ENCODE data around the gene HBM. TPM values are rescaled to one million over a fixed set of nuclear protein-coding genes. Genes with fewer than 3 reads are reported as not detected.

Gene HBM
- total RNA-seq, 1 experiment from 2014 or later = not detected

- Mint-ChIP-seq H3K27me3 (ENCODE audit: insufficient read depth, unreplicated experiment) (no peaks in the 10 kb centered on the region), H3K9me3 (ENCODE audit: unreplicated experiment) (no peaks in the 10 kb centered on the region), H3K36me3 (ENCODE audit: insufficient read depth, unreplicated experiment) (peaks cover 14% of the 10 kb centered on the region), H3K4me3 (ENCODE audit: unreplicated experiment) (no peak overlapping the region), H3K4me1 (ENCODE audit: low read depth, unreplicated experiment) (no peaks in the 10 kb centered on the region), H3K27ac (ENCODE audit: unreplicated experiment) (no peak overlapping the region)
- intact Hi-C loops (cut with micrococcal nuclease; ENCODE audit: unreplicated experiment) = no loop called here
- Histone ChIP-seq H3K4me3 (ENCODE audit: low read depth, low read length) (no peak overlapping the region), H3K27me3 (replicated peaks; ENCODE audit: control insufficient read depth, insufficient read depth, low read length) (no peaks in the 10 kb centered on the region), H3K36me3 (ENCODE audit: control insufficient read depth, insufficient read depth, low read length) (no peaks in the 10 kb centered on the region), H3K4me1 (no peaks in the 10 kb centered on the region), H3K9me3 (no peaks in the 10 kb centered on the region)
- BruUV-seq (replicated peaks) = no TSS peak
- POLR2A ChIA-PET = no interaction called here
- no peak for DNase-seq
- TF ChIP-seq CTCF (IDR thresholded peaks at IDR 0.05; ENCODE audit: insufficient read depth in 1 of 2, low read depth in 1 of 2, low read length in 1 of 2, severe bottlenecking in 1 of 2, unreplicated experiment in 1 of 2) = no peak
- CTCF ChIA-PET = interaction anchor here (1.6 kb wide), 1 partner anchor 18 kb away, joined by 4 read pairs; no protein-coding TSS in a partner anchor
Measured at GRCh38 chr16:125011-125410, 40.8 kb upstream of the HBM start.

GRCh38 chr16:129075-129474 lies 36.7 kb upstream of the HBM start:
- Histone ChIP-seq H3K9me3 (no peaks in the 10 kb centered on the region), H3K27me3 (replicated peaks; ENCODE audit: control insufficient read depth, insufficient read depth, low read length) (no peaks in the 10 kb centered on the region), H3K36me3 (ENCODE audit: control insufficient read depth, insufficient read depth, low read length) (no peaks in the 10 kb centered on the region), H3K4me3 (ENCODE audit: low read depth, low read length) (no peak overlapping the region), H3K4me1 (no peaks in the 10 kb centered on the region)
- intact Hi-C loops (cut with micrococcal nuclease; ENCODE audit: unreplicated experiment) = no loop called here
- BruUV-seq (replicated peaks) = no TSS peak
- Mint-ChIP-seq H3K27ac (ENCODE audit: unreplicated experiment) (no peak overlapping the region), H3K27me3 (ENCODE audit: insufficient read depth, unreplicated experiment) (no peaks in the 10 kb centered on the region), H3K4me3 (ENCODE audit: unreplicated experiment) (no peak overlapping the region), H3K36me3 (ENCODE audit: insufficient read depth, unreplicated experiment) (no peaks in the 10 kb centered on the region), H3K4me1 (ENCODE audit: low read depth, unreplicated experiment) (no peaks in the 10 kb centered on the region), H3K9me3 (ENCODE audit: unreplicated experiment) (no peaks in the 10 kb centered on the region)
- POLR2A ChIA-PET = no interaction called here
- TF ChIP-seq CTCF (IDR thresholded peaks at IDR 0.05; ENCODE audit: insufficient read depth in 1 of 2, low read depth in 1 of 2, low read length in 1 of 2, severe bottlenecking in 1 of 2, unreplicated experiment in 1 of 2) = no peak
- CTCF ChIA-PET = no interaction called here
- no peak for DNase-seq

GRCh38 chr16:130533-131173 lies 35.1 kb upstream of the HBM start:
- intact Hi-C loops (cut with micrococcal nuclease; ENCODE audit: unreplicated experiment) = no loop called here
- TF ChIP-seq CTCF (IDR thresholded peaks at IDR 0.05; ENCODE audit: insufficient read depth in 1 of 2, low read depth in 1 of 2, low read length in 1 of 2, severe bottlenecking in 1 of 2, unreplicated experiment in 1 of 2) = no peak
- no peak for DNase-seq
- Histone ChIP-seq H3K4me3 (ENCODE audit: low read depth, low read length) (no peak overlapping the region), H3K4me1 (no peaks in the 10 kb centered on the region), H3K36me3 (ENCODE audit: control insufficient read depth, insufficient read depth, low read length) (no peaks in the 10 kb centered on the region), H3K9me3 (no peaks in the 10 kb centered on the region), H3K27me3 (replicated peaks; ENCODE audit: control insufficient read depth, insufficient read depth, low read length) (no peaks in the 10 kb centered on the region)
- Mint-ChIP-seq H3K4me1 (ENCODE audit: low read depth, unreplicated experiment) (no peaks in the 10 kb centered on the region), H3K36me3 (ENCODE audit: insufficient read depth, unreplicated experiment) (no peaks in the 10 kb centered on the region), H3K9me3 (ENCODE audit: unreplicated experiment) (no peaks in the 10 kb centered on the region), H3K27ac (ENCODE audit: unreplicated experiment) (no peak overlapping the region), H3K4me3 (ENCODE audit: unreplicated experiment) (no peak overlapping the region), H3K27me3 (ENCODE audit: insufficient read depth, unreplicated experiment) (no peaks in the 10 kb centered on the region)
- ChIA-PET POLR2A (no interaction called here), CTCF (no interaction called here)
- no TSS peak for BruUV-seq (replicated peaks)

All from Caco-2 (cell line).